ENCODE data around the gene GDPD3.
"Not testable (repeated sequence)": the region's sequence is repeated elsewhere in the genome, so short reads cannot be mapped to it uniquely, and the experiment has no call there.

Gene GDPD3

GRCh38 chr16:30122604-30123160 is 9.3 kb upstream of the GDPD3 start:
- peak; percentile 58 for DNase-seq

- DNase-seq: peak; percentile 16
Observed at GRCh38 chr16:30121741-30122571, 8.6 kb upstream of the GDPD3 start.

GRCh38 chr16:30120340-30121105 is 7.2 kb upstream of the GDPD3 start:
- DNase-seq: no peak

- DNase-seq: no peak
Observed at GRCh38 chr16:30119428-30119827, 6.1 kb upstream of the GDPD3 start.

GRCh38 chr16:30117768-30118167 is 4.4 kb upstream of the GDPD3 start:
- DNase-seq: no peak

GRCh38 chr16:30116291-30117207 is 3.2 kb upstream of the GDPD3 start:
- no peak for DNase-seq

- DNase-seq: no peak
Observed at GRCh38 chr16:30115238-30115637, 1.9 kb upstream of the GDPD3 start.

GRCh38 chr16:30114833-30115232 is 1.5 kb upstream of the GDPD3 start:
- DNase-seq: not testable (repeated sequence)

GRCh38 chr16:30114411-30114810 is 1.1 kb upstream of the GDPD3 start:
- no peak for DNase-seq

GRCh38 chr16:30113711-30114333 is 485 bp upstream of the GDPD3 start:
- no peak for DNase-seq

- DNase-seq: peak; percentile 17
Observed at GRCh38 chr16:30112197-30113030, 923 bp downstream of the GDPD3 start.

- no peak for DNase-seq
Observed at GRCh38 chr16:30110661-30111060, 2.7 kb downstream of the GDPD3 start.

- DNase-seq: no peak
Observed at GRCh38 chr16:30108059-30108850, 5.1 kb downstream of the GDPD3 start.

- no peak for DNase-seq
Observed at GRCh38 chr16:30104492-30104891, 8.8 kb downstream of the GDPD3 start.

GRCh38 chr16:30104090-30104489 is 9.2 kb downstream of the GDPD3 start:
- DNase-seq: no peak

- no peak for DNase-seq
Observed at GRCh38 chr16:30096862-30097563, 16.3 kb downstream of the GDPD3 start.

GRCh38 chr16:30096105-30096861 is 17.1 kb downstream of the GDPD3 start, which contains the start of gene YPEL3:
Gene YPEL3 (minus strand): TSS chr16:30096213. CDS start chr16:30095482, 731 bp downstream.
- DNase-seq: peak; percentile 86

GRCh38 chr16:30095166-30096078 is 17.9 kb downstream of the GDPD3 start:
- DNase-seq: peak; percentile 43

Data from retina (tissue), 1 donor.